Measurements from ENCODE around the gene ENO3.

ENO3 gene

DNA sequence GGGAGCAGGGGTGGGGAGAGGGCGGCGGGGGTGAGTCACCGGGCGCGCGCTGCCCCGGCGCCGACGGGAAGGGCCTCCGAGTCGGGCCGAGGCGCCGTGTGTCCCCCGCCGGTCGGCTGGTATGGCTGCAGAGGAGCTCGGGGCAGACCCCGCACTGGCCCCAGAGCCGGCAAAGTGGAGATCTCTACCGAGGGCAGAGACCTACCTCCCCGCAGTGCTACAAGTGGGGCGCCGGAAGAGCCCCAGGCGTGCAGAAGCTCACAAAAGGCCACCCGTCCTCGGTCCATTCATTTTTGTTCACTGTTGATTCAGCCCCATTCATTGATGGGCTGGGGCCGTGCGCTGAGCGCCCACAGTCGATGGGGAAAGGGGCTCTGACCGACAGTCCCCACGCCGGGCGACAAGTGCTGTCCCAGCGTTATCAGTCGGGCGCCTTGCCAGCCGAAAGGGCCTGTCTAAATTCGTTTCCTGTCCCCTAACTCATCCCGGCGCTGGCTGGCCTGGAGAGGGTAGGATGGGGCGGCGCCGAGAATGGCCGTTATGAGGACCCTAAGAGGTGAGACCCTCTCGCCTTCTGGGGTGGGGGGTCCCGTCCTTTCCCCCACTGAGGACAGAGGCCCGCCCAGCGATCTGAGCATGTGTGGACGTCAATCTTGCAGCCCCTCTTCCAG lies 709 bp upstream of the ENO3 start:
- peak; percentile 90 for DNase-seq

DNA sequence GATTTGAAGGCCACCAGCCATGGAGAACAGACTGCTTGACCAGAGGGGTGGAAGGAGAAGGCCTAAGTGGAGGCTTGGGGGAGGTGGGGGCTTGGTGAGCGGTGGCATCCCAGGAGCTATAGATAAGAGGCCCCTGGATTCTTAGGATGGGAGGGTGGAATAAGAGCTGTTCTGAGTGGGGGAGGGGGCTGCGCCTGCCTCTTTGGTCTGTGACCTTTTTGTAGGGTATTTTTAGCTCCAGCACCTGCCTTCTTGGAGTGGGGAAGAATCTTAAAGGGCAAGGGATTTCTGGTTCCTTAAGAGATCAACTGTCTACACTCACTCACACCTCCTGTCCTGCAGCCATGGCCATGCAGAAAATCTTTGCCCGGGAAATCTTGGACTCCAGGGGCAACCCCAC lies 567 bp downstream of the ENO3 start:
- DNase-seq: peak; percentile 33

DNA sequence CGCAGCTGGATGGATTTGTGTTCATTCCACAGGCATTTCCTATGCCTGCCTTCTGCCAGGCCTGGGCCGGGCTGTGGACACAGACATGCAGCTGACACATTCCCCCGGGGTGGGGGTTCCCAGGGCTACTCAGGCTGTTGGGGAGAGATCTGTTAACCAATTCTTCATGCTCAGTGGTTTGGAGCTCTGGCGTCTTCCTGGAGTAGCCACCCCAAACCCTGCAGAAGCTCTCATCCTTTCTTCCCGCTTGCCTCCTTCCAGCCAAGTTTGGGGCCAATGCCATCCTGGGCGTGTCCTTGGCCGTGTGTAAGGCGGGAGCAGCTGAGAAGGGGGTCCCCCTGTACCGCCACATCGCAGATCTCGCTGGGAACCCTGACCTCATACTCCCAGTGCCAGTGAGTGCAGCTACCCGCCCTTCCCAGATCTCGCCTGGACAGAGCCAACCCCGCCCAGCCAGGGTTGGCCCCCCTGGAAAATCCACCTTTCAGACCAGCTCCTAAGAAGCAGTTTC lies 2.6 kb downstream of the ENO3 start:
- no peak for DNase-seq

DNA sequence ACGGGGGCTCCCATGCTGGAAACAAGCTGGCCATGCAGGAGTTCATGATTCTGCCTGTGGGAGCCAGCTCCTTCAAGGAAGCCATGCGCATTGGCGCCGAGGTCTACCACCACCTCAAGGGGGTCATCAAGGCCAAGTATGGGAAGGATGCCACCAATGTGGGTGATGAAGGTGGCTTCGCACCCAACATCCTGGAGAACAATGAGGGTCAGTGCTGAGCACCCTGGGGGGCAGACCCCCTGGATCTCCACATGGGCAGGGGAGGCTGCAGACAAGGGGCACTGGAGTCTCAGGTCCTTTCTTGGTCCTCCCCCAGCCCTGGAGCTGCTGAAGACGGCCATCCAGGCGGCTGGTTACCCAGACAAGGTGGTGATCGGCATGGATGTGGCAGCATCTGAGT lies 4.2 kb downstream of the ENO3 start:
- no peak for DNase-seq

DNA sequence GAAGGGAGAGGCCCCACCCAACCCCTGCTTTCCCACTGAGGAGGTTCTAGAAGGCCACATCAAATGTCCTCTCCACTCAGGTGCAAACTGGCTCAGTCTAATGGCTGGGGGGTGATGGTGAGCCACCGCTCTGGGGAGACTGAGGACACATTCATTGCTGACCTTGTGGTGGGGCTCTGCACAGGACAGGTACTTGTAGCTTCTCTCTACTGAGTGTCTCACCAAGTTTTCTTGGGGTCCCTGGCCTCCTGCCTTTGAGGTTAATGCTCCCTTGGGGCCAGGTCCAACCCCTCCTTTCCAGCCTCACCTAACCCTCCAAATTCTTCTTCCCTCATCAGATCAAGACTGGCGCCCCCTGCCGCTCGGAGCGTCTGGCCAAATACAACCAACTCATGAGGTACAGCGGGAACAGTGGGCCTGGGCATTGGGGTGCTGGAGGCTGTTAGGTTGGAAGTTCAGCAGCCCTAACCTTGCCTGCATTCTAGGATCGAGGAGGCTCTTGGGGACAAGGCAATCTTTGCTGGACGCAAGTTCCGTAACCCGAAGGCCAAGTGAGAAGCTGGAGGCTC lies 5.7 kb downstream of the ENO3 start:
- peak; percentile 70 for DNase-seq

DNA sequence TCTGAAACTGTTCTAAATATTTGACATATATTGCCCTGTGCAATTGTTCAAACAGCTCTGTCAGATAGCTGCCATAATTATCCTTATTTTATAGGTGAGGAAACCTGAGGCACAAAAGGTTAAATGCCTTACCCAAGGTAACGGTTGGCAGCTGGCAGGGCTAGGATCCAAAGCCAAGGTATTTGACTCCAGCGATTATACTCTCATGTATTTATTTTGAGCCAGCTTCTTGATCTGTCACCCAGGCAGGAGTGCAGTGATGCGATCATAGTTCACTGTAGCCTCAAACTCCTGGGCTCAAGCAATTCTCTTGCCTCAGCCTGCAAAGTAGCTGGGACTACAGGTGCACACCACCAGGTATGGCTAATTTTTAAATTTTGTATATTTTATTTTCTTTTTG lies 7.2 kb downstream of the ENO3 start:
- DNase-seq: no peak

GRCh38 chr17:4959261-4959965 lies 8.5 kb downstream of the ENO3 start:
- no peak for DNase-seq

- DNase-seq: no peak
Measured at GRCh38 chr17:4960279-4960922, 9.5 kb downstream of the ENO3 start.

DNA sequence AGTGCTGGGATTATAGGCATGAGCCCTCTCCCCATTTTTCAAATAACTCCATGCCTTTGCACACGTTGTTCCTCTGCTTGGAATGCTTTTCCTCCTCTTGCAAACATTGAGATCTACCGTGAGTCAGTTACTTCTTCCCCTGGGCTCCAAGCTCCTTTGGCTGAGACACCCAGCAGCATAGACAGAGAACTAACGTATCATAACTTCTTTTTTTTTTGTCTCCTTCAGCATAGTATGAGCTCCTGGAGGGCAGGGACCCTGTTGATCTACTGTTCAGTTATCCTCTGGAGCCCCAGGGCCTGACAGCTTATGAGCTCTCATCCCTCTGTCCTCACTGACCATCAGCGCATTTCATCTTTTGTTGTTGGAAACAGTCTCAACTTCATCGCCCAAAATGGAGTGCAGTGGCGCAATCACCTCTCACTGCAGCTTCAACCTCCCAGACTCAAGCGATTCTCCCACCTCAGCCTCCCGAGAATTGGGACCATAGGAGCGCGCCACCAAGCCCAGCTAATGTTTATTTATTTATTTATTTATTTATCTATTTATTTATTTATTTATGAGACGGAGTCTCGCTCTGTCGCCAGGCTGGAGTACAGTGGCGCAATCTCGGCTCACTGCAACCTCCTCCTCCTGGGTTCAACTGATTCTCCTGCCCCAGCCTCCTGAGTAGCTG lies 14.5 kb downstream of the ENO3 start:
- DNase-seq: no peak

DNA sequence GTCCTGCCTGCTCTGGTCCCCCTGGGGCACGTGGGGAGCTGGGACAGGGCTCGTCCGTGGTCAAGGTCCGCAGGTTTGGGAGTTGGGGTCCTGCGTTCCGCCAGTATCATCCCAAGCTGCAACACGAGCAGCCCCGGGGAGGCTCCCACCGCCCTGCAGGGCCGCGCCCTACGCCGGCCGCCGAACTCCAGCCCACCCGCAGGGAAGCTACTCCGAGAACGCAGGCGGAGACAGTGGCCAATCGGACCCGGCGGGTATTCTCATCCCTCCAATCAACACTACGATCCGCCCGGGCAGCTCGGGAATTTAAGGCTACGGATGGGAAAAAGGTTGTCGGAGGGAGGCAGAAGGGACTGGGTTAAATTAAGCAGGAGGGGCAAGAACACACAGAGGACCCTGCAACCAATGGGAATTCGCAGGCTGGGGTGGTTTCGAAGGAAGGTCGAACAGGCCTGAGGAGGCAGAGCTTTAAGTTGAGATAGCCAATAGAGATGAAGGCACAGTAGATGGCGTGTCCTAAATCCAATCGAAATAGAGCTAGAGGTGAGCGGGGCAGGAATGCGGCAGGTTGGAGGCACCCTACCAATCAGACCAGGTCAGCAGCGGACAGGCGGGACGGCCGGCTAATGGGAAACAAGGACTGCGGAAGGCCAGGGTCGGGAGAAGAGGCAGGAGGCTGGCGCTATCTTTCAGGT lies 16.1 kb downstream of the ENO3 start:
- DNase-seq: peak; percentile 100

GRCh38 chr17:4967539-4968485 lies 16.9 kb downstream of the ENO3 start, which contains the start of gene SPAG7:
Gene SPAG7 (minus strand): TSS chr17:4967817. CDS start chr17:4967804, 13 bp downstream.
- peak; percentile 99 for DNase-seq

DNA sequence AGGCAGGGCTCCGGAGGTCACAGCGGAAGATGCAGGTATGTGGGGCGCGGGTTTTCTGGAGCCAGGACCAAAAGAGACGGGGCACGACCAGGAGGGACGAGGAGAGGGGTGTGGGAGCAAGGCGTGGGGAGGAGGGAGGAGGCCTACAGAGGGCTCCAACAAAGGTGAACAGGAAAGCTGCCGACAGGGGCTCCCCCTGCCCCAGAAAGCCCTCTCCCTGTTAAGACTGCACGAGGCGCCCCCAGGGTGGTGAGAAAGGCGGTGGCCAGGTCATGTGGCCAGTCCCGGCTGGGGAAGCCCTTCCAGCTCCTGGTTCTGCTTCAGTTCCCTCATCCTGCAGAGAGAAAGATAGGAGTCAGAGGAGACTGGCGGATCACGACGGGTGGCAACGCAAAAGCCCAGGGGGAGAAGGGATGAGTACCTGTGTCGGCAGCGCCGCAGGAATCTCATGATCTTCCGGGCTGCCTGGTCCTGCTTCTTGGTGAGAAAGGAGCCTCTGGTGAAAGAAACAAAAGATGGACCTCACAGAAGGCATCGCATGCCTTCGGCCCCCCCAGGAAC lies 17.6 kb downstream of the ENO3 start:
- DNase-seq: peak; percentile 47

GRCh38 chr17:4969047-4969550 lies 18.2 kb downstream of the ENO3 start:
- DNase-seq: peak; percentile 74

DNA sequence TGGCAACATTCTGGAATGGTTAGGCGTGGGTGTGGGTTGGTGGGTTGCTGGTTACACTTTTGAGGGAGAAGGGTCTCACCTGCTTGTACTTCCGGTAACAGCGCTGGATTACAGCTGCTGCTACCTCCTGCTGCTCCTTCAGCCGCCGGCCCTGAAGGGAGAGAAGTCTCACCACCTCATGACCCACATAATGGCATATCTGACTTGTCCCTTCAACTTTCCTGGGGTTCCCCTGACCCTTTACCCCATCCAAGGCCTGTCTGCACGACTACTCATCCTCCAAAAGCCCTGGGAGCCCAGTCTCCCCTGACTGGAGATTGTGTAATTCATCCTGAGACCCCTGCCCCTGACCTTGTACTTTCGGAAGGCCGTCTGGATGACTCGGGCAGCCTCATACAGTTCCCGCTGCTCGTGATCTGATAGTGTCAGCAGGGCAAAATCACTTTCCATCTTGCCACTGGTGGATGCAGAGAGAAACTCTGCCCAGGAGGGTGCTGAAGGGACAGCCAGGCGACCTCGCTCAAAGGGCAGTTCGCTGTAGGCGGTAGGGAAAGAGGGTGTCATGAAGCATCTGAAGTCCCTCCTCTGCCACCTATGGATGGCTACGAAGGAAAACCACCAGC lies 18.7 kb downstream of the ENO3 start:
- DNase-seq: no peak

- no peak for DNase-seq
Measured at GRCh38 chr17:4970273-4970672, 19.4 kb downstream of the ENO3 start.

- DNase-seq: no peak
Measured at GRCh38 chr17:4971826-4972225, 20.9 kb downstream of the ENO3 start.

DNA sequence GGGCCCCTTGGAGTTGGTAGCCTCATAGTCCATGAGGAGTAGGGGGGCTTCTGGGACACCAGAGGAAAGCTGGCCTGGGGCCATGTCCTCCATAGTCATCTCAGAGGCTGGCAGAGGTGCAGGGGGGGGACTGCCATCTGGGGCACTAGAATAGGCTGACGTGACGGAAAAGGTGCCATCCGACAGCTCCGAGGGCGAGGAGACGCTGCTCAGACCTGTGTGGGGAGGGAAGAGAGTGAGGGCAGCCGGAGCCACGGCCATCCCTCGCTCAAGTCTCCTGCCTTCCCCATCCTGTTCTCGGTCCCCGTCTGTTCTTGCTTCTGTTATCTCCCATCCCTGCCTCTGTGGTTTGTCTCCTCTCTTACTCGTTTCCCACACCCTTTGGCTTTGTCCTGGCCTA lies 21.4 kb downstream of the ENO3 start:
- DNase-seq: no peak

GRCh38 chr17:4972752-4973151 lies 21.8 kb downstream of the ENO3 start:
- no peak for DNase-seq

- no peak for DNase-seq
Measured at GRCh38 chr17:4973256-4974114, 22.6 kb downstream of the ENO3 start.
